Measurements from ENCODE around the gene TRIM15. TPM values are rescaled to one million over a fixed set of nuclear protein-coding genes. Genes with fewer than 3 reads are reported as not detected.

TRIM15 gene
- total and polyA plus RNA-seq, 10 donors: 0.13 to 0.29 TPM; not detected in 8

DNA sequence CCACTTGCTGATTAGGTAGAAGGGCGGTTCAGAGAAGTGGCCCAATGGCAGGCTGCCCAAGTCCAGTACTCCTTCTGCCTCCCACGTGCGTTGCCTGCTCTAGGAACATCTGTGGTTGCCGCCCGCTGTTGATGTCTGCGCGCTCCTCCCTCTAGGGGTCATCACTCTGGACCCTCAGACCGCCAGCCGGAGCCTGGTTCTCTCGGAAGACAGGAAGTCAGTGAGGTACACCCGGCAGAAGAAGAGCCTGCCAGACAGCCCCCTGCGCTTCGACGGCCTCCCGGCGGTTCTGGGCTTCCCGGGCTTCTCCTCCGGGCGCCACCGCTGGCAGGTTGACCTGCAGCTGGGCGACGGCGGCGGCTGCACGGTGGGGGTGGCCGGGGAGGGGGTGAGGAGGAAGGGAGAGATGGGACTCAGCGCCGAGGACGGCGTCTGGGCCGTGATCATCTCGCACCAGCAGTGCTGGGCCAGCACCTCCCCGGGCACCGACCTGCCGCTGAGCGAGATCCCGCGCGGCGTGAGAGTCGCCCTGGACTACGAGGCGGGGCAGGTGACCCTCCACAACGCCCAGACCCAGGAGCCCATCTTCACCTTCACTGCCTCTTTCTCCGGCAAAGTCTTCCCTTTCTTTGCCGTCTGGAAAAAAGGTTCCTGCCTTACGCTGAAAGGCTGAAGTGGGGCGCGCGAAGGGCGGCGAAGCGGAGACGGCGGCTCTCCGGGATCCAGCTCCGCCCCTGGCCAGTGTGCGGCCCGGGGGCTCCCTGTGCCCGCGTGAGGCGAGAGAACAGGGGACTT, 8.5 kb downstream of the TRIM15 start:
- no peak for DNase-seq
- Histone ChIP-seq H3K4me3 (peak overlapping the region in 5 of 8 donors; percentile 7 to 55 (median 10)), H3K36me3 (no peaks in the 10 kb centered on the region), H3K27me3 (replicated peaks in 1 of 7) (peaks cover 0 to 85% (median 31%) of the 10 kb centered on the region in 7 donors), H3K4me1 (peaks cover 6 to 15% (median 11%) of the 10 kb centered on the region in 6 donors), H3K27ac (no peak overlapping the region), H3K9me3 (no peaks in the 10 kb centered on the region)
- TF ChIP-seq POLR2A (IDR thresholded peaks at IDR 0.05): no peak
- no peak for TF ChIP-seq POLR2AphosphoS5 (IDR thresholded peaks at IDR 0.05)
- TF ChIP-seq, protein P1, sequence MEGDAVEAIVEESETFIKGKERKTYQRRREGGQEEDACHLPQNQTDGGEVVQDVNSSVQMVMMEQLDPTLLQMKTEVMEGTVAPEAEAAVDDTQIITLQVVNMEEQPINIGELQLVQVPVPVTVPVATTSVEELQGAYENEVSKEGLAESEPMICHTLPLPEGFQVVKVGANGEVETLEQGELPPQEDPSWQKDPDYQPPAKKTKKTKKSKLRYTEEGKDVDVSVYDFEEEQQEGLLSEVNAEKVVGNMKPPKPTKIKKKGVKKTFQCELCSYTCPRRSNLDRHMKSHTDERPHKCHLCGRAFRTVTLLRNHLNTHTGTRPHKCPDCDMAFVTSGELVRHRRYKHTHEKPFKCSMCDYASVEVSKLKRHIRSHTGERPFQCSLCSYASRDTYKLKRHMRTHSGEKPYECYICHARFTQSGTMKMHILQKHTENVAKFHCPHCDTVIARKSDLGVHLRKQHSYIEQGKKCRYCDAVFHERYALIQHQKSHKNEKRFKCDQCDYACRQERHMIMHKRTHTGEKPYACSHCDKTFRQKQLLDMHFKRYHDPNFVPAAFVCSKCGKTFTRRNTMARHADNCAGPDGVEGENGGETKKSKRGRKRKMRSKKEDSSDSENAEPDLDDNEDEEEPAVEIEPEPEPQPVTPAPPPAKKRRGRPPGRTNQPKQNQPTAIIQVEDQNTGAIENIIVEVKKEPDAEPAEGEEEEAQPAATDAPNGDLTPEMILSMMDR (IDR thresholded peaks at IDR 0.05 in 8 of 11, conservative IDR thresholded peaks at IDR 0.05 in 3 of 11): no peak
- WGBS, 5 donors: 3 to 11% (median 7%) methylated on average over 36 to 62 of the region's 62 CpGs
- intact Hi-C loops (cut with DNase I; ENCODE audit: low total_unique reads): no loop called here

DNA sequence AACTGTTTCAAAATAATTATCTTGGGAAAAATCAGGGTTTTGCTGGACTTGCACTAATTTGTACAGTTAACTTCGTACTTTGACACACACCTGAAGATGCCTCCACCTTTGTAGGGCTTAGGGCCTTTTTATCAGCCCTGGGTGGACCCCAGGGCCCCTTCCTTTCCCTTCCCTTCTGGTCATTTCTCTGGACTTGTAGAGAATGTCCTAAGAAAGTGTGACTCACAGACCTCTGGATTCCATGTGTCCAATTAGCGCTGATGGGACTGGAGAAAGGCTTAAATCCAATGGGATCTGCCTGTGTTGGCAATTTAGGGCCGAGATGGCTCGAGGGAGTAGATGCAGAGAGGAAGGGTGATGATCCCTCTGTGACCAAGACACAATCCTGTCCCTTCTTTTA, 9.3 kb downstream of the TRIM15 start:
- Histone ChIP-seq H3K4me3 (no peak overlapping the region), H3K4me1 (peaks cover 6 to 15% (median 11%) of the 10 kb centered on the region in 6 donors), H3K27ac (no peak overlapping the region), H3K9me3 (no peaks in the 10 kb centered on the region), H3K27me3 (replicated peaks in 1 of 7) (peaks cover 0 to 77% (median 31%) of the 10 kb centered on the region in 7 donors), H3K36me3 (no peaks in the 10 kb centered on the region)
- TF ChIP-seq POLR2A (IDR thresholded peaks at IDR 0.05) (no peak), POLR2AphosphoS5 (IDR thresholded peaks at IDR 0.05) (no peak)
- TF ChIP-seq, protein P1 (IDR thresholded peaks at IDR 0.05 in 8 of 11, conservative IDR thresholded peaks at IDR 0.05 in 3 of 11): no peak
- DNase-seq: no peak
- intact Hi-C loops (cut with DNase I; ENCODE audit: low total_unique reads): no loop called here
- 81 to 94% (median 85%) methylated on average over 4 of the region's 4 CpGs for WGBS, 5 donors

DNA sequence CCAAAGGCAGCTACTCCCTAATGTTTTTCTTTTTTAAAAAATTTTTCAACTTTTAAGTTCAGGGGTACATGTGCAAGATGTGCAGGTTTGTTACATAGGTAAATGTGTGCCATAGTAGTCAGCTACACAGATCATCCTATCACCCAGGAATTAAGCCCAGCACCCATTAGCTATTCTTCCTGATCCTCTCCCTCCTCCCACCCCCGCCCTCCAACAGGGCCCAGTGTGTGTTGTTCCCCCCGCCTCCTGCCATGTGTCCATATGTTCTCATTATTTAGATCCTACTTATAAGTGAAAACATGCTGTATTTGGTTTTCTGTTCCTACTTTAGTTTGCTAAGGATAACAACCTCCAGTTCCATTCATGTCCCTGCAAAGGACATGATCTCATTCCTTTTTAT, 12.4 kb downstream of the TRIM15 start:
- 85 to 100% (median 89%) methylated on average over 2 of the region's 2 CpGs for WGBS, 5 donors
- Histone ChIP-seq H3K4me3 (no peak overlapping the region), H3K4me1 (peaks cover 6 to 15% (median 11%) of the 10 kb centered on the region in 6 donors), H3K36me3 (no peaks in the 10 kb centered on the region), H3K9me3 (peaks cover 0 to 19% (median 13%) of the 10 kb centered on the region in 8 donors), H3K27me3 (replicated peaks in 1 of 7) (peaks cover 0 to 71% (median 27%) of the 10 kb centered on the region in 7 donors), H3K27ac (no peak overlapping the region)
- no peak for DNase-seq
- no peak for TF ChIP-seq POLR2A (IDR thresholded peaks at IDR 0.05)
- no peak for TF ChIP-seq POLR2AphosphoS5 (IDR thresholded peaks at IDR 0.05)
- TF ChIP-seq, protein P1 (IDR thresholded peaks at IDR 0.05 in 8 of 11, conservative IDR thresholded peaks at IDR 0.05 in 3 of 11): no peak
- intact Hi-C loops (cut with DNase I; ENCODE audit: low total_unique reads): no loop called here

DNA sequence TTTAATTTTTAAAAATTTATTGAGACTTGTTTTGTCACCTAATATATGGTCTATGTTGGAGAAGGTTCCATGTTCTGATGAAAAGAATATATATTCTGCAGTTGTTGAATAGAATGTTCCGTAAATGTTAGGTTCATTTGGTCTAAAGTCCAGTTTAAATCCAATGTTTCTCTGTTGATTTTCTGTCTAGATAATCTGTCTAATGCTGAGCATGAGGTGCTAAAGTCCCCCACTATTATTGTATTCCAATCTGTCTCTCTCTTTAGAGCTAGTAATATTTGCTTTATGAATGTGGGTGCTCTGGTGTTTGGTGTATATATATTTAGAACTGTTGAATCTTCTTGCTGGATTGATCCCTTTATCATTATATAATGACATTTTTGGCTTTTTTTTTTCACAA, 15.5 kb downstream of the TRIM15 start:
- no peak overlapping the region for H3K27ac ChIP-seq
- intact Hi-C loops (cut with DNase I; ENCODE audit: low total_unique reads): no loop called here
- 0 to 98% (median 93%) methylated on average over 1 of the region's 1 CpG for WGBS, 5 donors
- DNase-seq: no peak
- no peak overlapping the region for H3K4me3 ChIP-seq
- H3K27me3 ChIP-seq (replicated peaks in 1 of 7): peaks cover 0 to 40% (median 5%) of the 10 kb centered on the region in 7 donors
- no peaks in the 10 kb centered on the region for H3K4me1 ChIP-seq
- peaks cover 0 to 21% (median 13%) of the 10 kb centered on the region in 8 donors for H3K9me3 ChIP-seq
- TF ChIP-seq POLR2A (IDR thresholded peaks at IDR 0.05) (no peak), POLR2AphosphoS5 (IDR thresholded peaks at IDR 0.05) (no peak)
- TF ChIP-seq, protein P1 (IDR thresholded peaks at IDR 0.05 in 8 of 11, conservative IDR thresholded peaks at IDR 0.05 in 3 of 11): no peak
- no peaks in the 10 kb centered on the region for H3K36me3 ChIP-seq
